ENCODE results near the gene TMTC2.

Gene TMTC2

GRCh38 chr12:83140135-83140534 lies 453.4 kb downstream of the TMTC2 start:
- DNase-seq (ENCODE audit: low read depth) = no peak

DNA sequence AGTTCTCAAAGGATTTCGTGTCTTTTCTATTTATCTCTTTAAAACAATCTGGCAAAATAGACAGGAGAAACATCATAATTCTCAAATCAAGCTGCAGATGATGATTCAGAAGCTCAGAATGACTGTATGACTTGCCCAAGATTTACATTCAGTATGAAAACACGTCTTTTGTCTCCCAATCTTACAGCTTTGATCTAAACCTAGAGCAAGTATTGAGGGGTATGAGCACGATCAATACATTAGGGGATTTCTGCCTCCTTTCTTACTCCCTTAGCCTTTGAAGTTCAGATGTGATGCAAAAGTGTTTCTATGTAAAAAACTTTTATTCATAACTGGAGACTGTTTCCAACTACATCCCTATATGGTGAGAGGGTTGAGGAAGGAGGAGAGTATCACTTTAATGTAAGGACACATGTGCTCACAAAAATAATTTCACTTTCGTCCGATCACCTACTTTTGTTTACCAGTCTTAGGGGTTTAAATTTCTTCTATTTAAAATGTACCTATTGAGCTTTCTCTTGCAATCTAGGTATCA lies 454.8 kb downstream of the TMTC2 start:
- no peak for DNase-seq (ENCODE audit: low read depth)

DNA sequence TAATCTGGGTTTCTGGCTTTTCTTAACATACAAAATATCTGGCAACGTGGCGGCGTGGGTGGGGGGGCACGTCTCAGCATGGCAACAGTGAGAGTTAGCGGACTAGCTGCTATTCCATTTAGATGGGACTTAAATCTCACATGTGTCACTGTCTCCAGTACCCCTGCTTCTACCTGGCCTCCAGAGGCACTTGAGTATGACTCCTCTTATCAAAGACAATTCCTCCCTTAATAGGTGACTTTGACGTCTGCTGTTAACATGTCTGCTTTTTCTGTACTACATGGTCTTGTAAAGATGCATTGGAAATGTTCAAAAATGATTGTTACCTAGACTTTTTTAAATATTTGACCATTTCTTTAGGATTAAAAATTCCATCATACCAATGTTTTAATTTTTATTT lies 456.2 kb downstream of the TMTC2 start:
- no peak for DNase-seq (ENCODE audit: low read depth)

DNA sequence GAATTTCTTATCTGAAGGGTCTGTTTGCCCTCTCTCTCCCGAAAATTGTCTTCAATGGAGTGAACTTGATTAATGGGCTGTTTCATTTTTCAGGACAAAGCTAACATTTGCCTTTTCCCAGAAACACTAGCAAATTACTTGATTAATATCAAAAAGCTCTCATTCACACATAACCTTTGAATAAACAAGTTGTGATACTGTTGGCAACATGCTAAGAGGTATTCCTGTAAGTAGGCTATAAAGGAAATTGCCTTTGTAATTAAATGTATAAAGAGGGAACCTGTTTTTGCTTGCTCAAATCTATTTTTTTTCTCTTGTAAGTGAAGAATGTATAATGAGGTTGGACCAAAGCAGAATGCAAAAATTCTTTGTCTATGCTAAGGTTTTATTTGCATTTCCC lies 457.2 kb downstream of the TMTC2 start:
- no peak for DNase-seq (ENCODE audit: low read depth)

DNA sequence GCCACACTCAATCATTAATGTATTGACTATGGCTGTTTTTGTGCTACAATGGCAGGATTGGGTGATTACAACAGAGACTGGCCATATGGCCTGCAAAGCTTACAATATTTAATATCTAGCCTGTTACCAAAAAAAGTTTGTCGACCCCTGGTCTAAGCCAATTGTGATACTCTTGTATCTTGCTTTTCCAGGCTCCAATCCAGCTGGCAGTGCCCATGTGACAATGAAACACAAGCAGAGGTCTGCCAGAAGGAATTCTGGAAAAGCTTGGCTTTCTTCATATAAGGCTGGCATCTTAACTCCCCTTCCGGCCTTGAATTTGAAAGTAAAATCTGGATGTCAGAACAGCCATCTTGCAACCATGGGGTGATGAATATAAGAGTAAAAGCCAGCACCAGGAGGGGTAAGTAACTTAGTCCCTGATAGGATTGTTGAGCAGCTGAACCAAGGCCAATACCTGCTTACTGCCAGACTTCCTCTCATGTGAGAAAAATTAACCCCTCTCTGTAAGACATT lies 458.7 kb downstream of the TMTC2 start:
- DNase-seq (ENCODE audit: low read depth) = no peak

- DNase-seq (ENCODE audit: low read depth) = no peak
Observed at GRCh38 chr12:83147341-83147740, 460.6 kb downstream of the TMTC2 start.

DNA sequence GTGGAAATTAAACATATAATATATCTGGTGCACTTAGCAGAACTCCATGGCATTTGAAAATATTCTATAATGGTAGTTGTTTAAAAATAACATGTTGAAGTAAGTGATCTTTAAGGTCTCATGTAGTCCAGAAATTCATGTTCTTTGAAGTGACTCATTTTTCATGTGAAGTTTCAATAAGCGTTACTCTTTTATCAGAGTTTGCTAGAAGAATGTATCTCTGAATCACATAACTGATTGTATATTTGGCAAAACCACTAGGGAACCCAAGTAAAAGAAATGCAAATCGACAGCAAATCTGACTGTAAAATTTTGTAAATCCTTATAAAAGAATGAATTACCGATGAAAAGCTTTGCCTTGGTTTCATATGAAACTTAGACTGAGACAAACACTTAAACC lies 463.3 kb downstream of the TMTC2 start:
- no peak for DNase-seq (ENCODE audit: low read depth)

DNA sequence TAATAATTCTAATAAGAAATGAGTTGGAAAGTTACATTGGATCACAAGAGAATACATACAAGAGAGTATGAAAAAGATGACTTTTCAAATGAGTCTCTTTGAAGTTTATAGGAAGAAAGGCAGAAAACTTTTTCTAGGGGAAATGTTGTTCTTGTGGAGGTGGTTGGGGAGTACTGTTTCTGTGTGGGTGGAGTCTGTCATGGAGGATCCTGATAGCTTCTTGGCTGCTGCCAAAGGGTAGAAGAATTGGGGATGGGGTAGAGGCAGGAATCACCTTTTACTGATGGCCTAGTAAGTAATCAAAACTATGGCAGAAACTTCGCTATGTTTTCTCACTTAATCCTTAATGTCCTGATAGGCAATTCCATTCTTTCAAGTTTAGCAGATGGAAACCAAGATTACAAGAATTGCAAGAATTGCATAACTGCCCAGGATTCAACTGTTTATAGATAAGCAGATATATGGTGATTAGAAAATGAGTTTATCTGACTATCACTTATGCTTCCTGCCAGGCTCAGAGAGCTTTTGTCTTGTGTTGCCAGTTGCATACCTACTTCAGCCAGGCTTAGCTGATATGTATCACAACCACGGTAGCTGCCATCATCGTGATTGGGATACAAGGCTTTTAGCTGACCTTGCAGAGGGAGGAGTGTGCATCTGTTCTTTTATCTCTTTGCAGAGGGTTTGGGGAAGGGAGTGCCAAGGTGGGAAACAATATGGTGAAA lies 463.9 kb downstream of the TMTC2 start:
- DNase-seq (ENCODE audit: low read depth) = no peak

- no peak for DNase-seq (ENCODE audit: low read depth)
Observed at GRCh38 chr12:83153177-83153576, 466.5 kb downstream of the TMTC2 start.

DNA sequence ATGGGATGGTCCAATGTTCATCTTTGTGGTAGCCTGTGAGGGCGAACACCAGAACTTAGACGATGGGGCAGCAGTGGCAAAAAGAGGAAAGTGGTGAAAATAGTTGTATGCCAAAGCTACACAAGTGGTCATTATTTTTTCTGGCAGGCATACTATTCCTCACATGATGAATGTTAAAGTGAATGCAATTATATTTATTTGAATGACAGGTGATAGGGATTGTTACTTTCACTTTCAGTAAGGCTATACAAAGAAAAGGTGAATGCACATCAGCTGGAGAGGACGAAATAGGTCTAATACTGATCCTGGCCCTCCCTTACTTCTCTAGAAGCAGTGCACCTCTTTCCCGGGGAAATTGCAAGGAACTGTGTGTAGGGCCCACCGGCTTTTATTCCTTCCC lies 470.1 kb downstream of the TMTC2 start:
- DNase-seq (ENCODE audit: low read depth) = no peak

DNA sequence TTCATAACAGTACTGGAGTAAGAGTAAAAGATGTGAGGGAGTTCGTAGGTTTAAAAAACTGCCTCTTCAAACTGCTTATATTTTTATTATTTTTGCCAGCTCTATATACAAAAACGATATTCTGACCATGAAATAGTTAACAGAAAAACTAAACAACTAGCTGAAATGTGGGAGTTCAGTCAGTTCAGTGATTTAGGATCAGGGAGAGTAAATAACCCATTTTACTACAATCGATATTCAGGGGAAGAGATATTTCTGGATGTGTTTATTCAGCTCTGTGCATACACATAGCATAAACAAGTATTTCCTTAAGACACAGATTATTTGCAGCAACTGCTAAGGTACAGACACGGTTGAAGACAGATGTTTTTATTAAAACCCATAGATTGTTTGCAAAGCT lies 470.9 kb downstream of the TMTC2 start:
- DNase-seq (ENCODE audit: low read depth) = no peak

GRCh38 chr12:83158613-83159207 lies 472.0 kb downstream of the TMTC2 start:
- DNase-seq (ENCODE audit: low read depth) = no peak

DNA sequence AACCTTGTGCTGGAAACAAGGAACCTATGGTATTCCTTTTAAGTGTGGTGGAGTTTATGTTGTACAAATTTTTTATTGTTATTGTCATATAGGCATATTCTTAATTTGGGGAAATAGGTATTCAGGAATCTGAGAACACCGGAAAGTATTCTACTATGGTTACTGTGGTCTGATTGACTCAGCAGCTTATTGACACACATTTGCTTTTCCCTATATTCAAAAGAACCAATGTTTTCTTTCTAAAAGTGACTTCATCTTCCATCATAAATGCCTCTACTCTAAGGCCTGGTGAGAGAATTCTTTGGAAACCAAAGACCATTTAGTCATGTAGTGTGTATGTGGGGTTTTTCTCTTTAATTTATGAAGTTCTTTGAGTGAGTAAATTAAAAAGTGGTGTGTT lies 474.8 kb downstream of the TMTC2 start:
- no peak for DNase-seq (ENCODE audit: low read depth)

DNA sequence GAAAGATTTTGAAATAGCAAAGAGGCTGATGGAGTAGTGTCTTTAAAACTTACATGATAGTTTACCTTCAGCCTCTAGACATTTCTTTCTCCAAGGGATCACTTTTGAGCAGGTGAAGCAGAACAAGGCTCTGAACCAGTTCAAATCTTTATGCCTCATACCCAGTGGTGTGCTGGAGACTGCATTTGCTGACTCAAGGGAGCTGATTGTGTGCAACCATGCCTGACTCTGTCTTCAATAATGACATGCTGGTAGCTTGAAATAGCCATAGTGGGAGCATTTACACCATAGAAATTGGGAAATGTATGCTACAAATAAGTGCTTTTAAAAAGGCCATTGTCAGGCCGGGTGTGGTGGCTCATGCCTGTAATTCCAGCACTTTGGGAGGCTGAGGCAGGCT lies 482.0 kb downstream of the TMTC2 start:
- no peak for DNase-seq (ENCODE audit: low read depth)

DNA sequence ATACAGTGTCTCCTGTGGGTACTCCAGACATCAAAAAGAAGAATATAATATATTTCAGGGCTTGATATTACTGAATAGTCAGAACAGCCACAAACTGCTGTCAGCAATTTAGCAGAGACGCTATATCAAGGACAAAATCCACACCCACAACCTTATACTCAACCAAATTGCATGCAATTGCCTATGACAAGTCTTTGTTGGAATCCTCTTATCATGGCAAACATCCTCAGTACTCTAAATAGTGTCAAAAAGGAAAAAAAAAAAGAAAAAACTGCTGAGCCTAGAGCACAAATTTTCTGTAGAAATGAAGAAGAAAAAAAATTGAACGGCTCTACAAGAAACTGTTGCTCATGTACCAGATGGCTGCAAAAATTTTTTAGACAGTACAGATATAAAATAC lies 485.7 kb downstream of the TMTC2 start:
- no peak for DNase-seq (ENCODE audit: low read depth)

DNA sequence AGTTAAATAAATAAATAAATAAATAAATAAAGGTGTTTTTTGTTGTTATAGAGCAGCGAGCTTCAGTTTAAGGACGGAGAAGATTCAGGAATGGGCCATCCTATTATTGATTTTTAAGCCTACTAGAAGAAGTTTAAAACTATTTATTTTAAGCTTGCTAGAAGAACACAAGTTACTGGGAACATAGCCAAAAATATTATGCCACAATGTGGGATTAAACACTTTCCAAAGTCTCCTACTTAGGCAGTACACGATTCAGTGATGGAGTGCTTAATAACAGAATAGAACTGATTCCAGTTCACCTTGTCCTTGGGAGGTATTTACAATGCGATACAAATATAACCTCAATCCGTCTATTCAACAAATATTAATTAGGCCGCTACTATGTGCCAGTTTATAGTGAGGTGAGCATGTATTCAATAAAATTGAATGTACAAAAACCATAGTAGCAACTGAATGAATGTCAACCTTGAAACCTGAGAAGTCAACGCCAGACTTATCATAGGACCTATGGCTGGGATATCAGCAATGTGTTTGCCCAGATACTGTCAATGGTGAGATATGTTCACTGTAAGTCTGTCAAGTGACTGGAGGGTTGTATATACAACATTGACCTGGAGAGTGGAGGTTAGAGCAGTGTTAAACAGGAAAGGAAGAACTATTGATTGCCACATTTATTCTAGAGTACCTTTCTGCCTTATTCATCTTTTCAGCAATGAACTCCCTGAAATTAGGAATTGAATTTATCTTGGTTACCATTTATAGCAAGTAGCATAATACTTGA lies 486.4 kb downstream of the TMTC2 start:
- no peak for DNase-seq (ENCODE audit: low read depth)

DNA sequence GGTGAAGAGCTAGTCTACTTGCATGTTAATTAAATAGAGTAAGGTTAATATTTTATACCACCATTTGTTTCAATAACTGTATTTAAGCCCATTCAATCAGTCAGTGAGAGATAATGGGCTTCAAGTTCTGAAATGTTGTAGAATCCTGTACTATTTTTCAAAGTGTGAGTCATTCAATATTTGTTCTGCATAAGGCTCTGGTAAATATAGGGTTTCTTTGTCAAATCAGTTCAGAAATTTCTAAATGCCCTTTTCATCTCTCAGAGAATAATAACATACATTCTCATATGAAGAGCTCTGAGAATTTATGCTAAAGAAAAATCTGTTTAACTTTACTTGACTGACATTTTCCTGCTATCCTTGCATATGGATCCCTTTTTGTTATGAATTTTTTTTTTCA lies 493.3 kb downstream of the TMTC2 start:
- no peak for DNase-seq (ENCODE audit: low read depth)

DNA sequence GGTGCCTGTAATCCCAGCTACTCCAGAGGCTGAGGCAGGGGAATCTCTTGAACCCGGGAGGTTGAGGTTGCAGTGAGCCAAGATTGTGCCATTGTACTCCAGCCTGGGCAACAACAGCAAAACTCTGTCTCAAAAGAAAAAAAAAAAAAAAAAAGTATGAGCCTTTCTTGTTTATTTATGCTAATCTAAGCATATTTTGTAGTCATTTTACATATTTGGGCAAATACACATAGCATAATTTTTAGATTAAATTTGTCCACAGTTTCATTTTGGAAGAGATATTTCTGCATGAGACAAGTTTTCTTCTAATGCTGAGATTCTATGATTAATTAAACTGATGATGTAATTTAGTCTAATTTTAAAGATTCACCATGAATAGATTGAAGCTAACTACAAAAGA lies 494.4 kb downstream of the TMTC2 start:
- no peak for DNase-seq (ENCODE audit: low read depth)

DNA sequence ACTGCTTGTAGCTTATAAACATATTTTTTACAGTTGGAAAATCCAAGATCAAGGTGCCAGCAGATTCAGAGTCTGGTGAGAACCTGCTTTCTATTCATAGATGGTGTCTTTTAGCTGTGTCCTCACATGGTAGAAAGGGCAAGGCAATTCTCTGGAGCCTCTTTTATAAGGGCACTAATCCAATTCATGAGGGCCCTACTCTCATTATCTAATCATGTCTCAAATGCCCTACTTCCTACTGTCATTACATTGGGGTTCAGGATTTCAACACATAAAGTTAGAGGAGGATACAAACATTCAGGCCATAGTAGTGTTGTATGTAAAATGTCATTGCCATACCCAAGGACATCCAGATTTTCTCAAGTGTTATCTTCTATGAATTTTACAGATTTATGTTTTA lies 496.4 kb downstream of the TMTC2 start:
- no peak for DNase-seq (ENCODE audit: low read depth)

Data from activated T-helper 1 cell treated with Interleukin-2 at 50 U/mL for 16 hours (primary cell).